Central memory CD4-positive, alpha-beta T cell (primary cell): ENCODE data around the gene SYNE1.

ENCODE experiments used
- DNase-seq: peaks from one replicate; pipeline ENCODE4 v3.0.0; 2022

SYNE1 gene

DNA sequence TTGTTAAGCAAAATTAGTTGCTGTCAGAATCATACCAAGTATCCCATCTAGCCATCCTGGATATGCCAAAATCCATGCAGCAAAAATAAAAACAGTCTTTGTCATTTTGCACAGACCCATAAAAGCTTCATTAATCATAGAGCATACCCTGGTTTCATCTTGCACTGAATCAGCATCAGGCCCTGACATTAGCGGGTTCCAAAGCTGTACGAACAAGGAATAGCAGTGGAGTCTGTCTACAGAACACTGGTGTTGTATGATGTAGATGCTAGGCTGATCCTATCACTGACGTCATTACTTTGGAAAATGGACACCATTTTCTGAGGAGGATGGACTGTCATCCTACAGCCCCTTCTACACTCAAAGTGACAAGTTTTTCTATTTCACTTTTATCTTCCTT is 514.1 kb downstream of the SYNE1 start:
- DNase-seq, result no peak

DNA sequence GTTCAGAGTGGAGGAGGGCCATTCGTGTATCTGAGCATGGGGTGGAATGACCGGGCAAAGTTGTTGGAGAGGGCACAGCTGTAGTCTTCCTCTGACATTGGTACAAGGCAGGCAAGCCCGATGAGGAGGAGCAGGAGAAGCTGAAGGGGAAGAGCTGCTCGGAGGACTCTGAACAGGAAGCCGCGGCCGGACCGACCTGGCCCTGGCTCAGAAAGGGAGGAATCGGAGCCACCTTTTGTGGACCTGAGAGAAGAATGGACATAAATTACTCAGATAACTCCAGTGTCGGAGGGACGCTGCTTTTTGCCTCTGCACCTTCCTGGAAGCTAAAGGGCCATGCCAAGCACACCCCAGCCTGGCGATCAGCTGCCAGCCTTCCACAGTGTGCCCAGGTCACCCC is 514.7 kb downstream of the SYNE1 start:
- no peak for DNase-seq

DNA sequence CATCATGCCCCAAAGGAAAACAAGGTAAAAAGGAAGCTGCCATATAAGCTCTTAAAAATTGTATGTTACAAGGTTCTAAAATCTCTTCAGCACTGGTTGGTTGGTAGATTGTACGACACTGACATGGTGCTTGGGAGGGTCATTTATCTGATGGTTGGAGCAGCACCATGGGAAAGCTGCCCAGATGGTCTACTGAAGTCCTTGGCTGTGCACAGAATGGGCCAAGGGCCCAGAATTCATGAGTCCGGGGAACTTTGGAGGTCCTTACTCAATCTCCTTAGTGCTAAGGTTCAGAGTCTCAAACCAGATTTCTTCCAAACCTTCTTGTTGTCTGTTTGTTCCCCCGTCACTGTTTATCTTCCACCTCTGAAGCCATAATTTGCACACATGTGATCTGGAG is 515.3 kb downstream of the SYNE1 start:
- DNase-seq, result no peak

DNA sequence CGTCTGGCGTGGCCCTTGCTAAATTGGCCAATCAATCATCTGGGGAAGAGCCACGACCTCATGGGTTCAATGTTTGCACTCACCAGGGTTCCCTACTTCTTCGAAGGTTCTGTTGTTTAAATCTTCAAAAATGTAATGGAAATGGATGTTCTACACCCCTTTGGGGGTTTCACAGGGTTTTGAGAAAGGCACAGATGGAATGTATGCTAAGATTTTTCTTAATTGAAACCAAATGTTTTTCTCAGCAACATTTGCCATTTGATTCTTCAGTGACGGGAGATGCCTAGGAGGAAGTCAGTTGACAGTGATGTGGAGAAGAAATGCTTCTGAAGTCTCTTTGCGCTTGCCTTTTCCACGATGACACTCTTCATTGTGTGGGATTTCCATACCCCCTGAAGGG is 517.3 kb downstream of the SYNE1 start:
- no peak for DNase-seq

DNA sequence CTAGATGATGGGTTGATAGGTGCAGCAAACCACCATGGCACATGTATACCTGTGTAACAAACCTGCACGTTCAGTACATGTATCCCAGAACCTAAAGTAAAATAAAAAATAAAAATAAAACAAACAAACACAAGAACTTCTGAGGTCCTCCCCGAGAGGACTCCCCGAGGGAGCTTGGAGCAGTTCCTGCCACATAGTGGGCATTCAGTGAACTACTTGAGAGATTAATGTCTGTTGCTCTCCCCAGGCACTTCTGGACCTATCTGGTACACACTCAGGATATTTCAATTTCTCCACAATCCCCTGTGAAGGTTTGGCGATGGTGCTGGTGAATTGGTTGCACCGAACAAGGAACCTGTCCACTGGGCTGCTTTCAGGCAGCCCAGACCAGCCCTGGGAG is 518.5 kb downstream of the SYNE1 start:
- no peak for DNase-seq

DNA sequence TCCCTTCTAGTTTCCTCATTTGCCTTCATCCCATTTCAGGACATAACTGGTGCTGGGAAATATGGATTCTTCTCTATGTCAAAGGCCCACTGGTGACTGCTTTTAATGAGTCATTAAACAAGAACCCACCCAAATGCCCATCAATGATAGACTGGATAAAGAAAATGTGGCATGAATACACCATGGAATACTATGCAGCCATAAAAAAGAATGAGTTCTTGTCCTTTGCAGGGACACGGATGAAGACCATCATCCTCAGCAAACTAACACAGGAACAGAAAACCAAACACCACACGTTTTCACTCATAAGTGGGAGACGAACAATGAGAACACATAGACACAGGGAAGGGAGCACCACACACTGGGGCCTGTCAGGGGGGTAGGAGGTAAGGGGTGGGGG is 518.9 kb downstream of the SYNE1 start:
- no peak for DNase-seq

DNA sequence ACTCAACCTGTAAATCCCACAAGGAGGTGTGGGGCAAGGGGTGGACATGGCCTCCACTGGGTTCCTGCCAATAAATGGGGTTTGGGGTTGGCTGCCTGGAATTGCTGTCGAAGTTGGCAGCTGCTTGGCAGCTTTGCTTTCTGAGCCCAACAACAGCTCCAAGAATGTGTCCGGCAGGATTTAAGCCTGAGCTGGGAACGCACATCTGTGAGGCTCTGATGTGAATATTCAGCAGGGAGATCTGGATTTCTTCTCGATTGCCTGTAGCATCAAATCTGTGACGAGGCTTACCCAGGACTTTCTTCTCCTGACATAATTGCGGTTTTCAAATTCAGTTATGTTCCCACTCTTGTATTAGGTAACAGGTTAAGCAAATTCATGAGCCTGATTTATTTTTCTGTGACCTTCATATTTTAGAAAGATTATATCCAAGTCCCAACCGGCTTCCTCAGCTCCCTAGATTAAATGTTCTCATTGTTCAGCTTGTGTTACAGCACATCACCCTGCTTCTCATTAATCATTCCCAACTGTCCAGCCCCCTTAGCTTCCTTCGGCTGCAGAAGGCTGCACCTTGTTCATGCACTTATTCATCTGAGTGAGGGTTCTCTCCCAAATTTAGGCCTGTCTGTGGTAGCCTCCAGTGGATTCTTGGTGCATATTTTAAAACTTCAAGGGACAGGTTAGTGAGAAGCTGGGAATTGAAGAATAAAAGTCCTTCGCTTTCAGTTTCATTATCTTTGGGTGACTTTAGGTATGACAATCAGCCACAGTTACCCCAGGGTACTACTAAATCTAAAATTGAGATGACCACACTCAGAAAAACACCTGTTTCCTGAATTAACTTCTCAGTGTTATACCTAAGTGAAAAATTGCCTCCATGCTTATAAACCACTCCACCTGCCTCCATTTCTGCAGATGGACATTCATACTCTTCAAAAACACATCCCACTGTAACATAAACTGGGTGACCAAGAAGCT is 519.7 kb downstream of the SYNE1 start:
- no peak for DNase-seq

DNA sequence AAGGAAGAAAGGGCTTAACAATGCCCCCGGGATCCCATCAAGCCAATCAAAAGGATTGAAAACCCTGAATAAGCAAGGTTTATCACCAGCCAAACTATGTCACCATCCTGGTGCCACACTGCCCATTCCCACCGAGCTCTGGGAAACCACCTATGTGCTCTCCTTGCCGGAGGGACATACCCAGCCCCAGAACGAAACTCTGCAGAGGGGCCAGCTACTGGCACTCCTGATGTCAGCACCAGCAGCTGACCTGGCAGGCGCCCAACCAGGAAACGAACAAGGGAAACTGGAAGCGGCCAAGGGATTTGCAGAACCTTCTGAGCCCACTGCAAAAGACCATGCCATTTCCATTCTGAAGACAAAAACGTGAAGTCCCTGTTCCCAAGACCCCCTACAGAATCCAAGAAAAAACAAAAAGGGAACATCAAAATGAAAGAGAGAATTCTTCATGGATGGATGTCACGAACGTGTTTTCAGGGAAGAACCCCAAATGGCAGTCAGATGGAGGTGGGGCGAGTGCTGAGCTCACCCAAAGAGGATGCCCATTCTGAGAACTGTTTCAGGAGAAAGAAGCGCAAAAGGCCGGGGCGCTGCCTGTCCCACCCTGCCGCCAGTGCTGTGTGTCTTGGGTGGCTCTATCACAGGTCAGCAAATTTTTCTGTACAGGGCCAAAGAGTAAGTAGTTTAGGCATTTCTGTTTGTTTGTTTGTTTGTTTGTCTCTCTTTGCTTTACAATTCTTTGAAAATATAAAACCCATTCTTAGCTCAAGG is 524.5 kb downstream of the SYNE1 start:
- no peak for DNase-seq

DNA sequence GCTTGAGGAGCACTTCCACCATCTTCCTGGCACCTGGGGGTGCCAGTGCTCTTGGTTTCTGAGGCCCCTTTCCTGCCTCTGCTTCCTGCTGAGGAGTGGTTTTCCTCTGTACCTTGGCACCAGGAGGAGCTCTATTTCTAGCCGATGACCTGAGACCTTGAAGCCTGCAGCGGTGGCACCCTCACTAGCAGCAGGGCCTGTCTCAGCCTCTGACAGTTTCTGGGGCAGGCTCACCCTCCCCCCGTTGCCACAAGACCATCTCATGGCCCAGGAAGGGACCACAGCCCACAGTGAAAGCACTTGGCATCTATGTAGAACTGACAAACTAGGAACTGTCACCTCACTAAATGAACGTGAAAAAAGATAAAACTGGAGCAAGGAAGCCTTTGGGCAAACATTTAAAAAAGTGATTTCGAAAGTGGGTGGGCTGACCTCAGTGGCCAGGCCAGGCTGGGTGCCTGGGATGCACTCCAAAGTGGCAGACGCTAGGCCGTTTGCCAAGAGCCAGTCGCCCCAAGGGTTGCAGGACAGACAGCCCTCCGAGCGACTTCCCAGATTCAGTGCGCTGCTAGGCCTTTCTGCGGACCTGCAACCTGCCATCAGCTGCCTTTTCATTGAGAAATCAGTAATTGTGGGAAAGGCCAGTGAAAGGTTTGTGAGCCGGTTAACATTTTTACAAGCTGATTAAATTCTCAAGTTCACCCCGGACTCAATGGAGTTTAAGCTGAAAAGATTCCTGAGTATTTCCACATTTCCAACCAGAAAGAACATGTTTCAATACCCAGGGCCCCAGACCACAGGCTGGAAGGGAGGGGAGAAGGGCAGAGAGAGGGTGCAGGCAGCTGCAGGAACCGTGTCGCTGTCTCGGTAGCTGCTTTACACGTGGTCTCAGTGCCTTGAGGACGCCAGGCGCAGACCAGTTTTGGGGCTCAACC is 526.0 kb downstream of the SYNE1 start:
- DNase-seq, result no peak

DNA sequence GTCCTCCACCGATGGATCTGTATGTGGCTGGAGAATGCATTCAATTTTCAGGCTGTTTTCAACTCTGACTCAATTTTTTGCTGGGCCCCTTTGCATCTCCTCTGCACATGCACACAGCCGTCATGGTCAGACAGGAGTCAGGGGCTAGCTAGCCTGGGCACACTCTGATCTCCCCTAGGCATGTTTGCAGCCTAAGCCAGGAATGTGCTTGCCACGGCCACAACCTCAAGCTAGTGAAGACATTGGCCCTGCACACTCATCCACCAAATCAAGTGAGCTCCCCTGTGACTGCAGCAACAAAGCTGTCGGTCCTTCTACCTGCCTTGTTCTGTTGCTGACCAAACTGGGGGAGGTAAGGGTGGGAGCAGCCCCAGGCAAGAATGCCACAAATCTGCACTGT is 529.2 kb downstream of the SYNE1 start:
- DNase-seq, result no peak

DNA sequence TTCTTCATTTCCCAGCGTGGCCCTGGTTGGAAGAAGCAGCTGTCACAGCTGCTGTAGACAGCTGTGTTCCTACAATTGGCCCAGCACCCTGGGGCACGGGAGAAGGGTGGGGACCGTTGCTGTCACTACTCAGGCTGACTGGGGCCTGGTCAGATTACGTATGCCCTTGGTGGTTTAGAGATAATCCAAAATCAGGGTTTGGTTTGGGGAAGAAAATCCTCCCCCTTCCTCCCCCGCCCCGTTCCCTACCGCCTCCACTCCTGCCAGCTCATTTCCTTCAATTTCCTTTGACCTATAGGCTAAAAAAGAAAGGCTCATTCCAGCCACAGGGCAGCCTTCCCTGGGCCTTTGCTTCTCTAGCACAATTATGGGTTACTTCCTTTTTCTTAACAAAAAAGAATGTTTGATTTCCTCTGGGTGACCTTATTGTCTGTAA is 537.0 kb downstream of the SYNE1 start:
- DNase-seq, result no peak

DNA sequence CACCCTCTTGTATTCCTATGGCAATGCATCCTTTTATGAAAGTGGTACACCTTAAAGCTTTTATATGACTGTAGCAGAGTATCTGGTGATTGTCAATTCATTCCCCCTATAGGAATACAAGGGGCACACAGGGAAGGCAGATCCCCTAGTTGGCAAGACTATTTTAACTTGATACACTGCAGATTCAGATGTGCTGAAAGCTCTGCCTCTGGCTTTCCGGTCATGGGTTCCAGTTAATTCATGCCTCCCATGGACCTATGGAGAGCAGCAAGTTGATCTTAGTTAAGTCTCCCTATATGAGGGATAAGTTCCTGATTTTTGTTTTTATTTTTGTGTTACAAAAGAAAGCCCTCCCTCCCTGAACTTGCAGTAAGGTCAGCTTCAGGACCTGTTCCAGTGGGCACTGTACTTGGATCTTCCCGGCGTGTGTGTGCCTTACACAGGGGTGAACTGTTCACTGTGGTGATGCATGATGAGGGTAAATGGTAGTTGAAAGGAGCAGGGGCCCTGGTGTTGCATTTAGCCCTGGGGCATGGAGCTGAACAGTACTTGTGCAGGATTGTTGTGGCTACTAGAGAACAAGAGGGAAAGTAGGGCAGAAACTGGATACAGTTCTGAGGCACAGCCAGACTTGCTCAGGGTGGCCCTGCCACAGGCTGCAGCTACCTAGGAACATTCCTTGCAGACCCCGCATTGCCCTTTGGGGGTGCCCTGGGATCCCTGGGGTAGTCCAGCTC is 537.5 kb downstream of the SYNE1 start:
- no peak for DNase-seq

DNA sequence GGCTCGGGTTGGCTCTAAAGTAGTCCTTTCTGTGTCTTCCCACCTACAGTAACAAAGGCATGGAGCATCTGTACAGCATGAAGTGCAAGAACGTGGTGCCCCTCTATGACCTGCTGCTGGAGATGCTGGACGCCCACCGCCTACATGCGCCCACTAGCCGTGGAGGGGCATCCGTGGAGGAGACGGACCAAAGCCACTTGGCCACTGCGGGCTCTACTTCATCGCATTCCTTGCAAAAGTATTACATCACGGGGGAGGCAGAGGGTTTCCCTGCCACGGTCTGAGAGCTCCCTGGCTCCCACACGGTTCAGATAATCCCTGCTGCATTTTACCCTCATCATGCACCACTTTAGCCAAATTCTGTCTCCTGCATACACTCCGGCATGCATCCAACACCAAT is 538.5 kb downstream of the SYNE1 start:
- no peak for DNase-seq

DNA sequence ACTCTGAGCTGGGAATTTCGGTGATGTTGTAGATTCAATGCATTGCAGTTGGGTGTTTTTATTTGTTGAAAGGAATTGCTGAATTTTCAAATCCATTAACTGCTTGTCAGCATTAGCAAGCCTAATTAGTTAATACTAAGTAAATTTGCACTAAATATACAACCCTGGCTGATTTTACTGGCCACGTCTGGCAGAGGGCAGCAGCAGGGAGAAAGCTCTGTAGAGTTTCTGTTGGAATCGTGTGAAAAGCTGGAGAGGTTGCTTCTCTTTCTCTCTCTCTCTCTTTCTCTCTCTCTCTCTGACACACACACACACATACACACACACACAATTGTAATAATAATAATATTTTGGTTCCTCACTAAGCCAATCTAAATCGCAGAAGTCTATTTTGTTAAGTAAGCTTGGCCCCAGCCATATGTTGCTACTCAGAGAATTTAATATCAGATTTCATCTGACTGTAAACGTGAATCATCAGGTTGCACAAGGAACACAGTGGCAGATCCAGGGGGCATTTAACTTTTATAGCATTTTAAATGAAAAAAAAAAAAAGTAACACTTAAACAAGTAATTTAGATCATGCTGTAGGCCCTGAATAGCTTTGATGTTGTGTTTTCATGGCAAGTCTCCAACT is 540.2 kb downstream of the SYNE1 start:
- DNase-seq, result no peak

DNA sequence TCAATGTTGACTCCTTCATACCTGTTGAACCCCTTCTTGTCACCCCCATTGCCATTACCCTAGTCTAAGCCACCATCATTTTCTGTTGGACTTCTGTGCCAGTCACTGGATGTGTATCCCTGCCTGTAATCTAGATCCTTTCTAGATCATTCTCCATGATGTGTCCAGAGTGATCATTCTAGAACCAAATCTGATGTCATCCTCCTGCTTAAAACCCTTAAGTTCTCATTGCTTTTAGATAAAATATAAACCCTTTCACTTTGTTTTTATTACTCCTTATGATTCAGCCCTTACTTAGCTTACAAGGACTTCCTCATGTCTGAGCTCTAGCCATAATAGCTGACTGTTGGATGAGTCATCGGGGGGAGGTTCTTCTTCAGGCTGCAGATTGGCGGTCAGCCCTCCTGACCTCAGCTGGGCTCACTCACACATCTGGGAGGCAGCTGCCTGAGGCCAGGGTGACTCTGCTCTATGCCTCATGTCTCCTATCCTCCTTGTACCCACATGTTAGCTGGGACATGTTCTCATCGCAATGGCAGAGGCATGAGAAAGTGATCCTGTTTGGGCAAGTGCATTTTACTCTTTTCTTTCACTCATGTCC is 542.1 kb downstream of the SYNE1 start:
- DNase-seq, result no peak

DNA sequence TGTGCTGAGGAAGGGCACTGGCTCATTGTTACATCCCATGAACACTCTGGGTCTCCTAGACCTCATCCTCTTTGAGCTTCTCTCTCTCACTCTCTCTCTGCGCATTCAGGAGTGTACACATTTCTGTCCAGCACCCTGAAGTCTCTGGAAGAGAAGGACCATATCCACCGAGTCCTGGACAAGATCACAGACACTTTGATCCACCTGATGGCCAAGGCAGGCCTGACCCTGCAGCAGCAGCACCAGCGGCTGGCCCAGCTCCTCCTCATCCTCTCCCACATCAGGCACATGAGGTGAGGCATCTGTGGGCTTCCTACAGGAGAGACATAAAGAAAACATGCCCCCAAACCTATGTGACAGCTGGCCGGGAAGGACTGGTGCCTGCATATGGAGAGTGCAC is 542.9 kb downstream of the SYNE1 start:
- DNase-seq, result no peak

DNA sequence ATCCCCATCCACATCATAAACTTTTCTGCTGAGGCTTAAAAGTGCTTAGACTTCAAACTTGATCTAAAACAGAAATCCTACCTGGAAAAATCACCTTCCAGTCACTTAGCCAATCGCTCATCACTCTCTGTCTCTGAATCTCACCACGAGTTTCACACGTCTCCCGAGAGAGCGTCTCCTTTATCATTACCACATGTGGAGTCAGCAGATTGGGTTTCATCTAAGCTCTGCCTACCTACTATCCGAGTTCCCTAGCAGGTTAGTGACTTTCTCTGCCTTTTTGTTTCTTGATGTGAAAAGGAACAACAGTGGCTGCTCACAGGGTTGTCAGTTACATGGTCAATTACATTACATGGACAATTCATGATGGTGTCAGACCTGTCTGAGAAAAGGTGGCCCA is 543.5 kb downstream of the SYNE1 start:
- DNase-seq, result no peak

DNA sequence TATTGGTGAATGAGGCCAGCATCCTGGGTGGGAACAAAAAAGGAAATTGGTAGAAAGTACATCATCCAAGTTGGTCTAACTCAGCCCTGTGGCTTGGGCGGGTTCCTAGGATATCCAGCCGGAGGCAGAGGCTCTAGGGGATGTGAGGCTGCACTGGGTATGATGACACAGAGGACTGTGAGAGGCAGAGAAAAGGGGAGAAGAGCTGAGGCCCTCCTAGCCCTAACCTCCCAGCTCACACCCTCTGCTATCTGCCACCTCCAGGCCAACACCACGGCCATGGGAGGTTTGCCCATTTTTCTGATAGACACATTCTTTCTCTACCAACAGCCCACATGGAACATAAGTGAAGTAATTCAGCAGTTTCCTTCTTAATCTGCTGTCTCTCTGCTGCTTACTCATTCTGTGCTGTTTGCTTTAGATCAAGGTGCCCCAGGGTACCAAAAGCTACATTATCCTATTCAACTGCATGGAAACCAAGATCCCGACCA is 545.3 kb downstream of the SYNE1 start:
- DNase-seq, result no peak

DNA sequence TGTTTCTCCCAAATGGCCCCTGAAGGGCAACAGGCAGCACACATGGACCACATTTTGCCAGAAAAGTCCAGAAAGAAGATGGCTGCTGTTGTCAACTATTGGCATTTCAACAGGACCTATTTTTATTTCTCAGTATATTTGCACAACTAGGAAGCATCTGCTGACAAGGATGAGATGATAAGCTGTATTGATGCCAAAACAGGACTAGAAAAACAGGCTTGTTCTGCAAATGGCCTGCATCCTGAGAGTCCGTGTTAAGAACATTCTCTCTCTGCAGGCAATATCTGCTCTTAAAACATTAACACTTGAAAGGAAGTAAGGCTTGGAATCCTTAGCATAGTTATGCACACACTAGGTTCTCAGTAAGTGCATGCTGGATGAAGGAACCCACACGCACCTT is 546.0 kb downstream of the SYNE1 start:
- DNase-seq, result no peak

DNA sequence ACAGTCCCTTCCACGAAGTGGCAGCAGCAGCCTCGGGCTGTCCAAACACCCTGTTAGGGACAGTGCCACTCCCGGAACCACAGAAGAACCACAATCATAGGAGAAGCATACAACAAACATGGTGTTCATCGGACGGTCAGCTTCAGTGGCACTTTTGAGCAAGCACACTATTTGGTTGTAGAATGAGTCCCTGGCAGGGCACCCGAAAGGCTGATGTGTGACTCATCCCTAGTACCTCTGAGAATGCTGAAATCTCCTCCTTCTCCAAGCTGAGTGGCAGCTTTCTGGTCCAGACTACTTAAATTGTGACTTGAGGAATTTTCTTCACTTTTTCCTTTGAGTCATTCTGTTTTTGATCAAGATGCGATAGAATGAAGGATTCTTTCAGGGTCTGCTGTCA is 547.2 kb downstream of the SYNE1 start:
- DNase-seq, result no peak

DNA sequence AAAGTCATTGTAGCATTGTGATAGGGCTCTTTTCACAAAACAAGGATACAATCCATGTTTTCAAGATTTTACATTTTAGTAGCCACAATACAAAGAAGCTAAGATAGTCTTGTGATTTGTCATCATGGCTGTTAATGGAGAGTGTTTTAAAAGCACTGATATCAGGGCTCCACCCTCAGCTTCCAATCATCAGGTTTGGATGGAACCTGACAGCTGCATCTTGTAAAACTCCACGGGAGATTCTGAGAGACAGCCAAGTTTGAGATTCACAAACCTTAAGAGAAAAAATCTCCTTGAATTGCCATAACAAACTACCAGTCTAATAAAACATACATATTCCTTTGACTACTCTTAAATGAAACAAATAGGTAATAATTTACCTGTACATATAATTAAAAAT is 549.5 kb downstream of the SYNE1 start:
- no peak for DNase-seq
